Astrocyte of the hippocampus (primary cell): ENCODE results near the gene FOSL1.
A peak's percentile ranks its signal among the peaks of the same experiment; 100 is the strongest.

Experiments used
- DNase-seq: peaks from one replicate; pipeline ENCODE4 v3.0.0; 2011; ENCODE audit warnings: low read depth, low spot score

FOSL1 gene

DNA sequence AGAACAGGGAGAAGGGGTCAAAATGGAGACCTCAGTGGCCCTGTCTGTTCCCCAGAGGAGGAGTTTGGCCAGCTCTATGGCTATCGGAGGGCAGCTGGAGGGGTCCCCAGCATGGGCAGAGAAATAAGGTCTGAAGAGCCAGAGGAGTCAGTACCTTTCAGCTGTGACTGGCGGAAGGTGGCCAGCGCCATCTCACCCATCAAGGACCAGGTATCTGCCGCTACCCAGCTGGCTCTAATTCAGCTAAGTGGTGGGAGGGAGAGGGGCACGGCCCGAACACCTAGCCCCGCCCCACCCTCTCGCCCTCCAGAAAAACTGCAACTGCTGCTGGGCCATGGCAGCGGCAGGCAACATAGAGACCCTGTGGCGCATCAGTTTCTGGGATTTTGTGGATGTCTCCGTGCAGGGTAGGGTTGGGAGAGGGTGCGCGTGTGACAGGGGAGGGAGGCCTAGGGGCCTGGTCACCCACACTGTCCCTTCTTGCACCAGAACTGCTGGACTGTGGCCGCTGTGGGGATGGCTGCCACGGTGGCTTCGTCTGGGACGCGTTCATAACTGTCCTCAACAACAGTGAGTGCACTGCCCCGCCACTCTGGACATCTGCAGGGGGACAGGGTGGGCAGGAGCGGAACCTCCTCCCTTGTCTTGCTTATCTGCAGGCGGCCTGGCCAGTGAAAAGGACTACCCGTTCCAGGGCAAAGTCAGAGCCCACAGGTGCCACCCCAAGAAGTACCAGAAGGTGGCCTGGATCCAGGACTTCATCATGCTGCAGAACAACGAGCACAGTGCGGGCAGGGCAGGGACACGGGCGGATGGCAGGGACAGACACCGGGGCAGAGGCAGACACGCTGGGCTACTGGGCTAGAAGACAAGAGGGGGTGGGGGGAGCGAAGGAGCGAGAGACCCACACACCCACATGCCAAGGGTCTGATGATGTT lies 17.8 kb downstream of the FOSL1 start:
- DNase-seq = no peak

DNA sequence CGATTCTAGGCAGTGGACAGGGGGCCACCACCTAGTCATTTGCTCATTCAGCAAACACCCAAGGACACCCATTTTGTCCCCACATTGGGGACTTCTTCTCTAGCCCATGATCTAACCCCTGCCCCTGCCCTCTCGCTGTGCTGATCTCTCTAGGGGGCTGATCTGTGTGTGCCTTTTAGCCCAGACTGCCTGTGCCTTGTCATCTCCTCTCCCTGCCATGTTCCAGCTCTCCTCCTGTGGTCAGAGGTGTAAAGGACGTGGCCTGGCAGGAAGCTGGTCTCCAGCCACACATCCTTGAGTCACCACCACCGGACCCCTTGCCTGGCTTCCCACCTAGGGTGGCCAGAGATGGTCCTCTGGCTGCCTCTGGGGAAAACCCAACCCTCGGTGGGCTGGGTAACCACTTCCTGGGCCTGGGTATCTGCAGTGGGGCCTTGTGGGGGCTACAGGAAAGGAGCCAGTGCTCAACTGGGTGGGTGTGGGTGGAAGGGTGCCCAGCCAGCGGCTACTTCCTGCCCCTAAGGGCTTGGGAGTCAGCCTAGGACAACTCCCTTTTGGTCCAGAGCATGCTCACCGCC lies 19.3 kb downstream of the FOSL1 start:
- DNase-seq = peak; percentile 18

DNA sequence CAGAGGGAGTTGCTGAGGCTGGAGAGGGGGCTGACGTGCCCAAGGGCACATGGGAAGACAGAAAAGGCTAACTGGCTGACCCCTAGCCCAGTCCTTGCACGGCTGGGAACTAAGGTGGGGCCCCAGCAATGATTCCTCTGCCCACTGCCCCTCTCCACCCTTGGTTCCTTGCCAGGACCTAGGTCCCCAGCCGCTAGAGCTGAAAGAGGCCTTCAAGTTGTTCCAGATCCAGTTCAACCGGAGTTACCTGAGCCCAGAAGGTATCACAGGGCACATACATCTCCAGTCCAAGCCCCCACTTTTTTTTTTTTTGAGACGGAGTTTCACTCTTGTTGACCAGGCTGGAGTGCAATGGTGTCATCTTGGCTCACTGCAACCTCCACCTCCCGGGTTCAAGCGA lies 20.2 kb downstream of the FOSL1 start:
- no peak for DNase-seq

DNA sequence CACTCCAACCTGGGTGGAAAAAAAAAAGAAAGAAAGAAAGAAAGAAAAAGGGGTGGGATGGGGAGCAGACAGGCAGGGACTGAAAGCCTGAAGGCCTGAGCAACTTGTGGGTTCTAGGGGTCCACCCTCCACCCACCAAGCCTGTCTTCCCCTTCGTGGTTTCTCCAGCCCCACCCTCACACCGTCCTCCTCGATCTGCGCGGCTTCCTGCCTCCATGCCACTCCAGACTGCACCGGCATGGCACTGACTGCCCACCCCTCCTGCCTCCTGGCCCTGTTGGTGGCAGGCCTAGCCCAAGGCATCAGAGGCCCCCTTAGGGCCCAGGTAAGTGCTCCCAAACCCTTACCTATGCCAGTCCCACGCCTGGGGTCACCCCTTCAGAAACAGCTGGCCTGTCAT lies 20.6 kb downstream of the FOSL1 start, which contains the start of gene CTSW:
TSS of gene CTSW (plus strand) at position 221 of the 400 bp plus-strand sequence. CDS start at position 239, 18 bp downstream.
- no peak for DNase-seq

DNA sequence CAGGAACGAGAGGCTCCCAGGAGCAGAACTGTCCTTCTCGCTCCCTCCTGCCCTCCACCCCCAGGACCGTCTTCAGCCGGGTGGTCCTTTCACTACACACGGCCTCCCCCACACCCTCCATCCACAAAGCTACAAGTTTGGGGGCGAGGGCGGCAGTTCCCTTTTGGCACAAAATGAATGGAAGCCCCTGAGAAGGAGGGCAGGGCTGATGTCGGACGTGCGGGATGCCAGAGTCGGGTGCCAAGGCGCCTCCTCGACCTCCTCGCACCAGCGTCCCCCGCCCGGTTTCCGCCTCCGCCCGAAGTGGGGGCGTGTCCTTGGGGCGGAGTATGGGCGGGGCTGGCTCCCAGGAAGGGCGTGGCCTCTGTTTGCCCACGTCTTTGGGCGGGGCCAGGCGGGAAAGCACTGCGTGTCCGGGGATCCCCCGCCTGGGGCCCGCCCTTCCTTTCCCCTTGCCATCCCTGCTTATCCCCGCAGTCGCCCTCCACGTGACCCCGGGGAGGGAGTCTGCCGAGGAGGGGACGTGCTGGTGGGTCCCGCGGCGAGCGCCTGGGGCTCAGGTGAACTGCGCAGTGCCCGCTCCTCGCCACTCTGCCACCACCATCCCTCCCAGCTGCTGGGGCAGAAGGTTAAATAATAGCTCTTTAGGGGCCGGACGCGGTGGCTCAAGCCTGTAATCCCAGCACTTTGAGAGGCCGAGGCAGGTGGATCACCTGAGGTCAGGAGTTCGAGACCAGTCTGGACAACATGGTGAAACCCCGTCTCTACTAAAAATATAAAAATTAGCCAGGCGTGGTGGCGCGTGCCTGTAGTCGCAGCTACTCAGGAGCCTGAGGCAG lies 26.7 kb downstream of the FOSL1 start:
- peak; percentile 98 for DNase-seq

DNA sequence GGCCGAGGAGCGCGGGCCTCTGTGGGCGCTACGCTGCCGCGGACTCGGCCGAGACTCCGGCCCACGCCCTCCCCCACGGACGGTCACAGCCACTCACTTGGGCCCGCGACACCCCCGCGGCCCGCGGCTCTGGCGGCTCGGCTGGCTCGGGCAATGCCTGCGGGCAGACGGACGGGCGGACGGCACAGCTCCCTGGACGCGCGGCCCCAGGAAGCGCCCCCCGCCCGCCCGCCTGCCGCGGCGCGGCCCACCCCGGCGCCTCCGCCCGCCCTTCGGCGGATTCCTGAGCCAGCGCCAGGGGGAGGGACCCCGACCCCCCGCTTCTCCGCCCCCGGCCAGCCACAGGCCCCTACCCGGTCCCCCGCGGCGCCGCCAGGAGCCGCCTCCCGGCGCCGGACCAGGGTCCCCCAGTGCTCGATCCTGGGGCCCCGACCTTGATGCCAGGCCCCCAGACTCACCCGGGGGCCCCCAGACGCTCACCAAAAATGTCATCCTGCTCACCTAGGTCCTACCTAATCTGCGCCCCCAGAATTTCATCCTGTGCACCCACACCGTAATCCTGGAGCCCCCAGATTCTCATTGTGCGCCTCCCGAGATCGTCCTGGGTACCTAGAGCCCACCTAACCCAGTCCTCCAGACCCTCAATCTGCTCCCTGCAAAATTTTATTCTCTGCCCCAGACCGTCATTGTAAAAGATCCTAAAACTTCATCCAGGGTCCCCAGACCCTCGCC lies 27.4 kb downstream of the FOSL1 start, which contains the start of gene EFEMP2:
TSS of gene EFEMP2 (minus strand) at position 215 of the 732 bp plus-strand sequence. CDS start 446 bp downstream, outside the sequence.
- DNase-seq = peak; percentile 86

DNA sequence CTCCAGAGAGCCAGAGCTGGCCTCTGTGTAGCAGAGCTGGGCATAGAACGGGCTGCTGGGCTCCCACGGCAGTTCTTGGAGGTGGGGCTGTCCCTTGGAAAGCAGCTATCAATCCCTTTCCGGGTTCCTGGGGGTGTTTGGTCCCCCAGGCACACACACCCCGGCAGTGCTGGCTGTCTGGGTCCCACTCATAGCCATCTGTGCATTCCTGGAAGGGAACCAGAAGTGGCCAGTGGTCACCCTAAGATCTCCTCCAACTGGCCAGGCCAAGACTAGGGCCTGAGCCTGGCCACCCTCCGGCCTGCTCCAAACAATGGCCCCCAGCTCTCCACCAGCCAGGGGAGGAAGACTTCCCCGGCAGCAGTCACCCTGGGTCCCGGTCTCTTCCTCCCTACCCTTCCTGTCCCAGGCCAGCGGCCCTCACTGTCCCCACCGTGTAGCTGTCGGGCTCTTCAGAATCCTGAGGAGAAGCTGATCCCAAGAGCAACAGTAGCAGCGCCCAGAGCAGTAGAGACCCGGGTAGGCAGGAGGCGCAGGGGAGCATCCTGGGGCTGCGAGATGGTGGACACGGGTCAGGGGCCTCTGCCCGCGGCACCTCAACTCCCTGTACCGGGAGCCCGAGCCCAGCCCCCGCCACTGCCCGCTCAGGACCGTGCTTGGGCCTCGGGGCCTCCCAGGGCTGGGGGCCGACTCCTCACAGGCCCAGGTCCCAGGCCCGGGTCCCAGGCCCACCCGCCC lies 28.2 kb downstream of the FOSL1 start:
- DNase-seq = peak; percentile 67

DNA sequence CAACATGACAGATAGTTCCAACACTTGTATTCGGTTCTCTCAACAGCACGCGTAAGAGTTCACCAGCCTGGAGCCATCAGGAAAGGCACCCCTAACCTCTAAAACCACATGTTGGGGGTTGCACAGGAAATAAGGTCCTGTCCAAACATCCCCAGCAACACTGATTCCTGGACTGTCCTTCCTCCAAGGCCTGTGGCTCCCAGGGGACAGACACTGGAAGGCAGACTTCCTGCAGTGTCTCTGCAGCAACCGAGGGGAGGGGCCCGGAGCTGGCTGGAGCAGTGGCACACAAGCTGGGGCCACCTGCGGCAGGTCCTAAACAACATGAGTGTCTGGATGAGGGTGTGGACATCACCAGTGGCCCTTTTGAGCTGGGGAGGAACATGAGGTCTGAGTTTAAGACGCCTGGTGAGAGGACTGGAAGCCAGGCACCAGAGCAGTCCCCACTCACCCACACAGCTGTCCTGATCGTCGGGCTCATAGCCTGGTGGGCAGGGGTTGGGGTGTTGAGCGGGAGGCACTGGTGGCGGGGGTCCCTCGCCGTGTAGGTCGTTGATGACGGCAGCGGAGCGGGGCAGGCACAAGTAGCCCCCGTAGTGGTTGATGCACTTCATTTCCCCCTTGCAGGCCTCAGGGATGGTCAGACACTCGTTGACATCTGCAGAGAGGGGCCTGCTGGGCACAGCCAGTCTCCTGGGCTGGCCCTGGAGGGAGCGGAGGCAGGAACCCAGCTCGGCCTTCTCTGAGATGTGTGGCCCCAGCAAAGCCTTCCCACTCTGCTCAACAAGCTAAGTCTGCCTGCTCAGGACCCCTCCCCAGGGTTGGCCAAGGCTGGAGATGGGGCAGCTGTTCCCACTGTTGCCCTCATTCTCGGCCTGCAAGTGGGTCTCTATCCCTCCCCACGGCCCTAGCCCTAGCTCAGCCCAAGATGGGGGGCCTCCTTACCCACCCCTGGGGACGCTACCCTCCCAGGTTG lies 29.2 kb downstream of the FOSL1 start:
- DNase-seq = no peak

DNA sequence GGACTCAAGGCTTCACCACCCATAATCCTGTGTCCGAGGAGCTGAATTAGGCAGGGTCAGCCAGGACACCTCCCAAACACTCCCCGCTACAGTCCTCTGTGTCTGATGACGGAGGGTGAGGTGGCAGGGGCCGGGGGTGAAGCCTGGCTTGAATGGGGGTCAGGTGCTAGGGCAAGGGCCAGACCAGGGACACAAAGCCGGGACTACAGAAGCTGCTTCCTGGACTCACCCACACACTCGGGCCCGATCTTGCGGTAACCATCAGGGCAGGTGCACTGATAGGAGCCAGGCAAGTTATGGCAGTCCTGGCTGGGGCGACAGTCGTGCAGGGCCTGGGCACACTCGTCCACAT lies 29.9 kb downstream of the FOSL1 start:
- DNase-seq = no peak

DNA sequence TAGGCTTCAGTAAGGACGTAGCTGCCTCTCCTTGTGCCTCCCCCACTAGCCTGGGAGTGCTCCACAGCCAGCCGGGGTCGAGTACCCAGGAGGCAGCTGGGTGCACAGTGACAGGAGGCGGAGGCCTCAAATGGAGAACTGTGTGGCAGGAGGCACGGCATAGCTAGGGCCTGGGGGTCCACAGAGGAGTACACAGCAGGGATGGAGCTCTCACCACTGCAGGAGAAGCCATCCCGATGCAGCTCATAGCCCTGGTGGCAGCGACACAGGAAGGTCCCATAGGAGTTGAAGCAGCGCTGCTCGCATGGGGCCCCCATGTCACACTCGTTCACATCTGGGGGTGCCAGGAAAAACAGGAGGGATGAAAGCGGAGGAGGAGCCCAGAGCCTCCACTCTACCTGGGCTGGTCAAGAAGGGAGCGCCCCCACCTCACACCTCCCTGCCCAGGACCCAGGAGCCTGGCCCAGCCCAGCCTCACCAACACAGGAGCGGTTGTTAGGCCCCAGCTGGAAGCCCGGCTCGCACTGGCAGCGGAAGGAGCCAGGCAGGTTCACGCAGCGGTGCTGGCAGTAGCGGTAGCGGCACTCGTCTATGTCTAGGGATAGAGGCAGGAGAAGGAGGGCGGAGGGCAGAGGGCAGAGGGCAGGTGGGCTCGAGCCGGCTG lies 30.4 kb downstream of the FOSL1 start:
- DNase-seq = no peak

DNA sequence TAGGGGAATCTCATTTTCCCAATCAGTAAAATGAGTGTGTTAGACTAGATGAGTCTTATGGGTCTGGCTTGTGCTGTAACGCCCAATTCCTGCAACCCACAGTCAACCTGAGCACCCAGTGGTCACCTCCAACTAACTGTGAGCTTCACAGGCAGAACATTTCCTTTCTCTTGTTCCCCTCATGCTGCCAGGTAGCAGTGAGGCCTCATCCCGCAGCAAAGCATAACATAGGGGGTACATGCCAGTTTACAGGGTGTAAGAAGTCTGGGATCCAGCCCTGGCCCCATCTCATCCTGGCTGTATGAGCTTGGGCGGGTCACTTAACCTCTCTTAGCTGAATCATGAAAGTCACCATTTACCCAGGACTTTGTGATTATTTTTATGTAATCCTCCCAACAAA lies 31.3 kb downstream of the FOSL1 start:
- DNase-seq = no peak

DNA sequence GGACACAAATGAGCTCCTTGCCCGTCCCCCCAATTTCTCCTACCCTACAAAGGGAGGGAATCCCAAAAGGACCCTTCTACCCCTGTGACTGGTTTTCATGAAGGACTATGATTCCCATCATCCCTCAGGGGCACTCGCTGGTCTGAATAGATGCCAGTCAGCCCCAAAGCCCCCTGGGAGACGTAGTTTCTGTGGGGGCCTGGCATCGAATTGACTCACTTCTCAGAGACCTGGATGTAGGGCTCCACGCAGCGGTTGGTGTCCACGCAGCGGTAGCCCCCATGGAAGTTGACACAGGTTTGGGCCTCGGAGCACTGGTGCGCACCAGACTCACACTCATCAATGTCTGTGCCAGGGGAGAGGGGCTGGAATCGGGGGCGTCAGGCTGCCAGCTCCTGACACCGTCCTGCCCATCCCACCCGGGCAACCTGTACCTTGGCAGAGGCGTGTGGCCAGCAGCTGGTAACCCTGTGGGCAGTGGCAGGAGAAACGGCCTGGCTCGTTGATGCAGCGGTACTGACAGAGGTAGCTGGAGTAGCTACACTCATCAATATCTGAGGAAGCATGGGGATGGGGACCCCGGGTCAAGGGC lies 32.0 kb downstream of the FOSL1 start:
- DNase-seq = no peak

DNA sequence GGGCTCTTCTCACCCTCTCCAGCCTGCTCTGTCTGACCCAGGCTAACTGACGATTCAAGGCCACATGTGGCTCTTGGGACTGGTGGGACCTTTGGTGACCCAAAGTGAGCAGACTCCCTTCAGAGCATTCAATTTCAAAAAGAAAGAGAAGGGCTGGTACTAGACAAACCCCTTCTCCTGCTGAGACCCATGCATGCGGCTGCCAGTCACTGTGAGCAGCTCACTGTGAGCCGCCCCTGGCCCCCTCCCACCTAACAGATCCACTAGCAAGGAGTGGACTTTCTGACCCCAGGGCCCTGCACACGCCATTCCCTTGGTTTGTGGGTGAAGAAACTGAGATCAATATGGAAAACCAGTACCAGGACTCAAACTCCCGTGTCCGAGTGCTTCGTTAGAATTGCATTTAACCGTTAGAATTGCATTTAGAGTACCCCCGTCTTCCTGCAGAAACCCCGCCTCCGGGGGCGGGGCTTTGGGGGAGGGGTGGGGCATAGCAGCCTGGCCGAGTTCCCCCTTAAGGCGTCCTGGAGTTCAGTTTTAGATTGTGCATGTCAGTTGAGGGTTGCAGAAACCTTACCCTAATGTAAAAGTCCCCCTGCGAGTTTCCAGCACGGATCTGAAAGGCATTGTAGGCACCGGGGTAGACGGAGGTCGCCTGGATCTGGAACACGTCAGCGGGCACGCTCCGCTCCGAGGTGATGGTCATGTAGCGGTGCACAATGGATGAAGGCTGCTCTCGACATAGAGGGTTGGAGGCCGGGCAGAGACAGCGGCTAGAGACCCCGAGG lies 32.7 kb downstream of the FOSL1 start:
- no peak for DNase-seq

DNA sequence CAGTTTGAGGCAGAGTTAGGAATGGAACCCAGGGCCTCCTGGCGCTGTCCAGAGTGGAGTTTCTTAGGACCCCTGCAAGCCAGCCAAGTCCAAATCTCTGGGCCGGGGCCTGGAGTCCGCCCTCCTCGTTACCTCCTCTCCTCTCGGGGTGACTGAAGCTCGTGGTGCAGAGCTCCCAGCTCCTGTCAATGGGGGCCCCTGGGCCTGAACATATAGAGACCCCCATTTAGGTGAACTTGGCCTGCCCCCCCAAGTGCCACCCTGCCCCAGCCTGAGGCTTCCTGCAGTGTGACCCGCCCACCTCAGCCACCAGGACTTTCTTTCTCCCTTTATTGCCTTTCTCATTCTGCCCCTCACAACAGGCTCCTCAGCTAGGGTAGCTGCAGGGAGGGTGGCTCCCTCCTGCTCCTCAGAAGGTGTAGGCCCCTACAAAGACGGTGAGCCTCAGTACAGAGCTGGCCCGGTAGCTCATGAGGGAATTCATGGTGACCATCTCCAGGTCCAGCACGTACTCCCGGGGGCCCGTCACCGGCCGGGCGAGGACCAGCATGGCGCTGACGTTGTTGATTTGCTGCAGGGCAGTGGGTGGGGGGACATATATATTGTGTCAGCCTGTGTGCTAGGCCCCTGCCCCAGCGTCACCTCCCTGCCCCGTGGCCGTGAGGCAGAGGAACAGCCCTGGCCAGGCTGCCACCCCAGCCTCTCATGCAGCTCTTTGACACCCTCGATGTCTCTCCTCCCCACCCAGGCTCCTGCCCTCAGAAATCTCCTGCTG lies 33.5 kb downstream of the FOSL1 start:
- DNase-seq = no peak

DNA sequence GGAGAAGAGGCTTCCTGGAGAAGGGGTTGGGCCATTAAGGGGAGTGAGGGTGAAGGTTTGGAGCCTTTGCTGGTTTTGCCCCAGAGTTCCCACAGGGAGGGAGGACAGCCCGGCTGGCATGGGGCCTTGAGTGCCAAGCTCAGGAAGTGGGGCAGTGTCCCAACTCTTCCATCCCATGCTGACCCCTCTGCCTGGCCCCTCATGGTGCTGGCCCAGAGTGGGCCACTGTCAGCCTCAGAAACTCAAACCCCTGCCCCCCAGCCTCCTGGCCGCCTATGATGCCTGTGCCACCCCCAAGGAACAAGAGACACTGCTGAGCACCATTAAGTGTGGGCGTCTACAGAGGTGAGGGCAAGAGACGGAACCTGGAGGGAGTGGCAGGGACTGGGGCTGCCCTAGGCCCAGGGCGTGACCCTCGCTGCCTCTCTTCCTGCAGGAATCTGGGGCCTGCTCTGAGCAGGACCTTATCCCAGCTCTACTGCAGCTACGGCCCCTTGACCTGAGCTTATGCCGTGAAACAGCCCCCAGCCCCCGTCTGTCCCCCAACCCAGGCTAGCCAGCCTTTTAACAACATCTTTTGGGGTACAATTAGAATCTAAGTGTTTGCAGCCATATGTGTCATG lies 34.5 kb downstream of the FOSL1 start:
- DNase-seq = no peak

DNA sequence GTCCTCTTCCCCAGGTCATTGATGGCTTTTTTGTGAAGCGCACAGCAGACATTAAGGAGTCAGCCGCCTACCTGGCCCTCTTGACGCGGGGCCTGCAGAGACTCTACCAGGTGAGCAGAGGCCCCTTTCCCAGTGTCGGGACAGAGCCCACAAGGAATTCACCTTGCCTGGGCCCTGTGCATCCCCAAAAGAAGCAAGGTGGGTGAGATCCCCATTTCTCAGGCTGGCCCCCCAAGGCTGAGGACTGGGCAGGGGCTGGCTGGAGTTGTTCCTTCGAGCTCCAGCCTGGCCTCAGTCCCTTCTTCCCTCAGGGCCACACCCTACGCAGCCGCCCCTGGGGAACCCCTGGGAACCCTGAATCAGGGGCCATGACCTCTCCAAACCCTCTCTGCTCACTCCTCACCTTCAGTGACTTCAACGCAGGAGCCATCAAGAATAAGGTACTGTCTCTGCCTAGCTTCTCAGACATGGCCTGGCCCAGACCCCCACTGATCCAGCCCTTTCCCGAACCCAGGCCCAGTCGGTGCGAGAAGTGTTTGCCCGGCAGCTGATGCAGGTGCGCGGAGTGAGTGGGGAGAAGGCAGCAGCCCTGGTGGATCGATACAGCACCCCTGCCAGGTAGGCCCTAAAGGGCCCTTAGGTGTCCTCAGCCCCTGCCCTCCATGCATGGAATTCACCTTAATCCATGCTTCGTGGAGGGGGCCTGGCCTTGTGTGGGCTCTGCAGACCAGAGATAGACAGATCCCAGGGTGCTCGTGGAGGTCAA lies 35.3 kb downstream of the FOSL1 start:
- DNase-seq = no peak
